SK-N-SH (cell line): Measurements from ENCODE around the gene PLB1.
A peak's percentile ranks its signal among the peaks of the same experiment; 100 is the strongest.

Experiments
- EP300 ChIP-seq, 2 experiments: IDR thresholded peaks; 2 replicates each; pipeline versions ENCODE4 v1.4.0 to v1.6.1; 2012; ENCODE audit warnings: borderline replicate concordance in 1 of 2, low read depth in 1 of 2, low read length in 1 of 2
- EZH2phosphoT487 ChIP-seq: fragments of 200-600 bp; sonication (generic); IDR thresholded peaks from 2 replicates; pipeline ENCODE4 v1.6.1; 2017; ENCODE audit warnings: low read depth, mixed run types, mild to moderate bottlenecking, antibody characterized with exemption, moderate library complexity, borderline replicate concordance
- JUND ChIP-seq: IDR thresholded peaks from 2 replicates; pipeline ENCODE4 v1.4.0; 2012
- MXI1 ChIP-seq: IDR thresholded peaks from 2 replicates; pipeline ENCODE4 v1.6.1; 2012; ENCODE audit warnings: mild to moderate bottlenecking, low read depth, low read length, improper control_type of control experiment
- RAD21 ChIP-seq: IDR thresholded peaks from 2 replicates; pipeline ENCODE4 v1.6.1; 2012; ENCODE audit warnings: mild to moderate bottlenecking, low read length
- TF ChIP-seq, protein P1 (sequence below): fragments of 200-600 bp; sonication (generic); IDR thresholded peaks from 2 replicates; pipeline ENCODE4 v1.6.1; 2017; ENCODE audit warnings: antibody characterized with exemption, mild to moderate bottlenecking, moderate library complexity
- TF ChIP-seq, protein P2 (sequence below): fragments of 150-350 bp; IDR thresholded peaks from 2 replicates; pipeline ENCODE4 v1.6.1; 2017; ENCODE audit warnings: antibody characterized with exemption, low read length, low read depth, borderline replicate concordance
- TF ChIP-seq, protein P3 (sequence below): IDR thresholded peaks from 2 replicates; pipeline ENCODE4 v1.4.0; 2012; ENCODE audit warnings: low read depth
- TF ChIP-seq, protein P4 (sequence below): IDR thresholded peaks from 2 replicates; pipeline ENCODE4 v1.6.1; 2012; ENCODE audit warnings: mild to moderate bottlenecking, low read depth, low read length, moderate library complexity

DNA sequence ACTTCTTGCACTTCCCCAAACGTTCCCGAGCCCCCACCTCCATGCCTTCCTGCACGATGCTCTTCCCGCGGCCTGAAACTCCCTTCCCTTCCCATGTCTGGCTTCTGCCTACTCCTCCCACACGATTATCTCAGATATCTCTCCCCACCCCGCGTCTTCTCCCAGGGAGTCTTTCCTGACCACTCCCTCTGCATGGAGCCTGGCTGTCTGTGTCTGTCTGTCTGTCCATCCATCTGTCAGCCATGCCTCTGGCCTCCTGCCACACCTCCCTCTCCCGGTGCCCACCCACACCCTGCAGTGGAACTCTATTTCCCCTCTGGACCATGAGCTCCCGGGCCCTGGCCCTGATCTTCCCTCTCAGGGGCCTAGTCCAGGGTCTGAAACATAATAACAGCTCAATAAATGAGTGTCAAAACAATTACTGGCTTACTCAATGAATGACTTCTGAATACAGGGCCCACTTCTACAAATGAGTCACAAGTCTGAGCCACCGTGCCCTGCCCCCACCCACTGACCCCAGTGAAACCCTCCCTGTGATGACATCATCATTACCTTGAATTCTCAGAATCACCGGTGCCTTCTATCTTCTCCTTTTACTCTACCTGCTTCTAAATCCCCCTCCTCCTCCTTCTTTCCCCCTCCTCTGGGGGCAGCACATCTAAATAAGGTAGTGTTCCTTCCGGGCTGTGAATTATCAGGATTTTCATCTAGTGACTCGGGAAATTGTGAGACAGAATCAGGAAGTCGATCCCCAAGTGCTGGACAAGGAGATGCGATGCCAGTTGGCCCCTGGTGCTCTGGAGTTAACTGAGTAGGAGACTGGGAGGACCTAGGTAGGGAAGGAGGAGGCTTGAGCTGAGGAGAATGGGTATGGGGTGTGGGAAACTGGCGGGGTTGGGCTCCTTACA, 46.1 kb upstream of the PLB1 start:
- TF ChIP-seq, protein P1, sequence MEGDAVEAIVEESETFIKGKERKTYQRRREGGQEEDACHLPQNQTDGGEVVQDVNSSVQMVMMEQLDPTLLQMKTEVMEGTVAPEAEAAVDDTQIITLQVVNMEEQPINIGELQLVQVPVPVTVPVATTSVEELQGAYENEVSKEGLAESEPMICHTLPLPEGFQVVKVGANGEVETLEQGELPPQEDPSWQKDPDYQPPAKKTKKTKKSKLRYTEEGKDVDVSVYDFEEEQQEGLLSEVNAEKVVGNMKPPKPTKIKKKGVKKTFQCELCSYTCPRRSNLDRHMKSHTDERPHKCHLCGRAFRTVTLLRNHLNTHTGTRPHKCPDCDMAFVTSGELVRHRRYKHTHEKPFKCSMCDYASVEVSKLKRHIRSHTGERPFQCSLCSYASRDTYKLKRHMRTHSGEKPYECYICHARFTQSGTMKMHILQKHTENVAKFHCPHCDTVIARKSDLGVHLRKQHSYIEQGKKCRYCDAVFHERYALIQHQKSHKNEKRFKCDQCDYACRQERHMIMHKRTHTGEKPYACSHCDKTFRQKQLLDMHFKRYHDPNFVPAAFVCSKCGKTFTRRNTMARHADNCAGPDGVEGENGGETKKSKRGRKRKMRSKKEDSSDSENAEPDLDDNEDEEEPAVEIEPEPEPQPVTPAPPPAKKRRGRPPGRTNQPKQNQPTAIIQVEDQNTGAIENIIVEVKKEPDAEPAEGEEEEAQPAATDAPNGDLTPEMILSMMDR = no peak
- no peak for TF ChIP-seq EZH2phosphoT487
- no peak for TF ChIP-seq MXI1
- 0 out of 4 replicates have a peak, but pooled peaks of 1 of the 2 experiments have one; percentile 26 for TF ChIP-seq EP300 (IDR thresholded peaks at IDR 0.05; ENCODE audit: borderline replicate concordance in 1 of 2, low read depth in 1 of 2, low read length in 1 of 2)
- no peak; the same call in 1 of the 2 replicates for TF ChIP-seq JUND
- TF ChIP-seq, protein P2, sequence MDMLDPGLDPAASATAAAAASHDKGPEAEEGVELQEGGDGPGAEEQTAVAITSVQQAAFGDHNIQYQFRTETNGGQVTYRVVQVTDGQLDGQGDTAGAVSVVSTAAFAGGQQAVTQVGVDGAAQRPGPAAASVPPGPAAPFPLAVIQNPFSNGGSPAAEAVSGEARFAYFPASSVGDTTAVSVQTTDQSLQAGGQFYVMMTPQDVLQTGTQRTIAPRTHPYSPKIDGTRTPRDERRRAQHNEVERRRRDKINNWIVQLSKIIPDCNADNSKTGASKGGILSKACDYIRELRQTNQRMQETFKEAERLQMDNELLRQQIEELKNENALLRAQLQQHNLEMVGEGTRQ = no peak
- TF ChIP-seq, protein P3, sequence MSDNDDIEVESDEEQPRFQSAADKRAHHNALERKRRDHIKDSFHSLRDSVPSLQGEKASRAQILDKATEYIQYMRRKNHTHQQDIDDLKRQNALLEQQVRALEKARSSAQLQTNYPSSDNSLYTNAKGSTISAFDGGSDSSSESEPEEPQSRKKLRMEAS = 0 out of 2 replicates have a peak, but pooled peaks have one; percentile 22
- TF ChIP-seq, protein P4, sequence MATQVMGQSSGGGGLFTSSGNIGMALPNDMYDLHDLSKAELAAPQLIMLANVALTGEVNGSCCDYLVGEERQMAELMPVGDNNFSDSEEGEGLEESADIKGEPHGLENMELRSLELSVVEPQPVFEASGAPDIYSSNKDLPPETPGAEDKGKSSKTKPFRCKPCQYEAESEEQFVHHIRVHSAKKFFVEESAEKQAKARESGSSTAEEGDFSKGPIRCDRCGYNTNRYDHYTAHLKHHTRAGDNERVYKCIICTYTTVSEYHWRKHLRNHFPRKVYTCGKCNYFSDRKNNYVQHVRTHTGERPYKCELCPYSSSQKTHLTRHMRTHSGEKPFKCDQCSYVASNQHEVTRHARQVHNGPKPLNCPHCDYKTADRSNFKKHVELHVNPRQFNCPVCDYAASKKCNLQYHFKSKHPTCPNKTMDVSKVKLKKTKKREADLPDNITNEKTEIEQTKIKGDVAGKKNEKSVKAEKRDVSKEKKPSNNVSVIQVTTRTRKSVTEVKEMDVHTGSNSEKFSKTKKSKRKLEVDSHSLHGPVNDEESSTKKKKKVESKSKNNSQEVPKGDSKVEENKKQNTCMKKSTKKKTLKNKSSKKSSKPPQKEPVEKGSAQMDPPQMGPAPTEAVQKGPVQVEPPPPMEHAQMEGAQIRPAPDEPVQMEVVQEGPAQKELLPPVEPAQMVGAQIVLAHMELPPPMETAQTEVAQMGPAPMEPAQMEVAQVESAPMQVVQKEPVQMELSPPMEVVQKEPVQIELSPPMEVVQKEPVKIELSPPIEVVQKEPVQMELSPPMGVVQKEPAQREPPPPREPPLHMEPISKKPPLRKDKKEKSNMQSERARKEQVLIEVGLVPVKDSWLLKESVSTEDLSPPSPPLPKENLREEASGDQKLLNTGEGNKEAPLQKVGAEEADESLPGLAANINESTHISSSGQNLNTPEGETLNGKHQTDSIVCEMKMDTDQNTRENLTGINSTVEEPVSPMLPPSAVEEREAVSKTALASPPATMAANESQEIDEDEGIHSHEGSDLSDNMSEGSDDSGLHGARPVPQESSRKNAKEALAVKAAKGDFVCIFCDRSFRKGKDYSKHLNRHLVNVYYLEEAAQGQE = no peak
- no peak for TF ChIP-seq RAD21
